B cell (primary cell): Measurements from ENCODE around the gene TBCC. TPM values are rescaled to one million over a fixed set of nuclear protein-coding genes. Genes with fewer than 3 reads are reported as not detected.
A peak's percentile ranks its signal among the peaks of the same experiment; 100 is the strongest.

Source experiments
- ATAC-seq: fragments of 200-7000 bp; cut with Tn5 transposase; one replicate; pipeline ENCODE4 v1.10.0; 2021; ENCODE audit warnings: low read depth, mild to moderate bottlenecking, moderate number of reproducible peaks, moderate library complexity
- CTCF ChIA-PET: fragments of 350-600 bp; sonication (Branson Sonifier 250); formaldehyde crosslinking; loops from one replicate; lab custom pipeline; 2021; ENCODE audit warnings: antibody characterized with exemption, inconsistent platforms; lab: Charles Lee
- POLR2A ChIA-PET: fragments of 350-600 bp; sonication (Branson Sonifier 250); formaldehyde crosslinking; loops from one replicate; lab custom pipeline; 2021; ENCODE audit warnings: antibody characterized with exemption; lab: Charles Lee
- DNase-seq: peaks from one replicate; pipeline ENCODE4 v3.0.0; 2013
- H2AFZ ChIP-seq: 2 replicates; pipeline ENCODE4 v1.6.1; 2012; ENCODE audit warnings: mild to moderate bottlenecking, low read depth, low read length; ENCODE audit not compliant: insufficient read depth, poor library complexity, severe bottlenecking
- H3K27ac ChIP-seq, 2 donors: 1 replicate in 1 of 2; 2 replicates in 1 of 2; pipeline ENCODE4 v1.5.1; 2012 to 2013; ENCODE audit warnings: low read length in 2 of 2, mild to moderate bottlenecking in 2 of 2, moderate library complexity in 1 of 2
- H3K27me3 ChIP-seq, 4 experiments: fragments of 200-600 bp in 1 of 4; sonication (generic) in 1 of 4; replicated peaks in 1 of 4; 1 replicate in 2 of 4; 2 replicates in 2 of 4; pipeline versions ENCODE4 v1.6.1 to v1.7.0; 2013 to 2016; ENCODE audit warnings: low read length in 3 of 4, mild to moderate bottlenecking in 2 of 4, mixed read lengths in 1 of 4, moderate library complexity in 1 of 4; ENCODE audit not compliant: insufficient read depth in 4 of 4, control insufficient read depth in 3 of 4; ENCODE audit errors: control extremely low read depth in 1 of 4
- H3K36me3 ChIP-seq, 2 experiments: replicated peaks in 1 of 2; 1 replicate in 1 of 2; 2 replicates in 1 of 2; pipeline versions ENCODE4 v1.6.1 to v1.7.1; 2013; ENCODE audit warnings: low read length in 1 of 2; ENCODE audit not compliant: insufficient read depth in 2 of 2, control insufficient read depth in 1 of 2; ENCODE audit errors: control extremely low read depth in 1 of 2, extremely low read depth in 1 of 2
- H3K4me1 ChIP-seq, 2 donors: fragments of 200-600 bp in 1 of 2; sonication (generic) in 1 of 2; 1 replicate in 1 of 2; 2 replicates in 1 of 2; pipeline versions ENCODE4 v1.5.1 to v1.6.1; 2013 to 2017; ENCODE audit warnings: low read length in 2 of 2; ENCODE audit not compliant: control insufficient read depth in 2 of 2, insufficient read depth in 2 of 2
- H3K4me2 ChIP-seq: replicated peaks from 2 replicates; pipeline ENCODE3; 2012; ENCODE audit warnings: mild to moderate bottlenecking, low read depth, low read length; ENCODE audit not compliant: poor library complexity, severe bottlenecking
- H3K4me3 ChIP-seq, 5 experiments: fragments of 200-600 bp in 1 of 5; sonication (generic) in 1 of 5; 1 replicate in 3 of 5; 2 replicates in 2 of 5; pipeline versions ENCODE4 v1.5.1 to v1.7.0; 2011 to 2016; ENCODE audit warnings: low read length in 4 of 5, mild to moderate bottlenecking in 4 of 5, low read depth in 2 of 5, control low read depth in 1 of 5, moderate library complexity in 1 of 5; ENCODE audit not compliant: insufficient read depth in 1 of 5; ENCODE audit errors: control extremely low read depth in 1 of 5, extremely low read depth in 1 of 5
- H3K79me2 ChIP-seq: fragments of 200-600 bp; sonication (generic); one replicate; pipeline ENCODE4 v1.6.0; 2016; ENCODE audit warnings: low read length; ENCODE audit not compliant: control insufficient read depth, insufficient read depth
- H3K9ac ChIP-seq: fragments of 200-600 bp; sonication (generic); 2 replicates; pipeline ENCODE4 v1.6.1; 2017; ENCODE audit warnings: mild to moderate bottlenecking, low read length, moderate library complexity
- H3K9me3 ChIP-seq, 3 donors: one replicate each; pipeline versions ENCODE4 v1.6.1 to v1.7.1; 2013; ENCODE audit warnings: low read length in 2 of 3; ENCODE audit not compliant: control insufficient read depth in 2 of 3, insufficient read depth in 1 of 3; ENCODE audit errors: control extremely low read depth in 1 of 3
- H4K20me1 ChIP-seq: 2 replicates; pipeline ENCODE4 v1.6.0; 2012; ENCODE audit warnings: mild to moderate bottlenecking, low read length; ENCODE audit not compliant: insufficient read depth, control insufficient read depth, poor library complexity, severe bottlenecking
- H3K27ac Mint-ChIP-seq: one replicate; pipeline ENCODE4 v1.8.0; 2021; ENCODE audit warnings: mixed read lengths
- H3K27me3 Mint-ChIP-seq: one replicate; pipeline ENCODE4 v1.8.0; 2021; ENCODE audit warnings: mixed read lengths
- H3K4me1 Mint-ChIP-seq: one replicate; pipeline ENCODE4 v1.8.0; 2021; ENCODE audit warnings: mixed read lengths
- H3K4me3 Mint-ChIP-seq: one replicate; pipeline ENCODE4 v1.8.0; 2021; ENCODE audit warnings: mixed read lengths
- H3K9me3 Mint-ChIP-seq: one replicate; pipeline ENCODE4 v1.8.0; 2022; ENCODE audit warnings: mixed read lengths; ENCODE audit not compliant: insufficient read depth
- EZH2 ChIP-seq: IDR thresholded peaks from 2 replicates; pipeline ENCODE4 v1.6.1; 2012; ENCODE audit warnings: borderline replicate concordance, low read depth, mild to moderate bottlenecking, moderate library complexity, low read length; ENCODE audit not compliant: insufficient read depth, poor library complexity, severe bottlenecking
- WGBS: methylation state at CpG from one replicate; pipeline ENCODE4 v1.1.5; 2013; ENCODE audit warnings: missing lambda C conversion rate; ENCODE audit not compliant: insufficient coverage; 5-methylcytosine and 5-hydroxymethylcytosine counted together
- intact Hi-C: fragments of 100-400 bp; cut with micrococcal nuclease; formaldehyde crosslinking; loops from one replicate; pipeline ENCODE4 v1.10.0; 2022
- polyA plus RNA-seq: library from polyadenylated mRNA; depleted of rRNA; stranded (reverse); fragments of >200 nt; gene quantifications from 2 replicates; pipeline ENCODE4 v1.2.3, GENCODE V29; 2012
- total RNA-seq, 2 donors: library from RNA; stranded (reverse); fragments of 120-200 nt in 1 of 2; gene quantifications; 1 replicate in 1 of 2; 2 replicates in 1 of 2; pipeline versions ENCODE4 v1.2.3 to v1.2.4, GENCODE V29; 2013 to 2022
- TF ChIP-seq, protein P1 (sequence below): fragments of 200-600 bp; IDR thresholded peaks from one replicate; pipeline ENCODE4 v1.8.0; 2022; ENCODE audit warnings: antibody characterized with exemption, mild to moderate bottlenecking

Gene TBCC
- total and polyA plus RNA-seq, 2 donors (not counting 1 experiment from before 2014, with no cell fraction given): 35.7 to 55.7 TPM

DNA sequence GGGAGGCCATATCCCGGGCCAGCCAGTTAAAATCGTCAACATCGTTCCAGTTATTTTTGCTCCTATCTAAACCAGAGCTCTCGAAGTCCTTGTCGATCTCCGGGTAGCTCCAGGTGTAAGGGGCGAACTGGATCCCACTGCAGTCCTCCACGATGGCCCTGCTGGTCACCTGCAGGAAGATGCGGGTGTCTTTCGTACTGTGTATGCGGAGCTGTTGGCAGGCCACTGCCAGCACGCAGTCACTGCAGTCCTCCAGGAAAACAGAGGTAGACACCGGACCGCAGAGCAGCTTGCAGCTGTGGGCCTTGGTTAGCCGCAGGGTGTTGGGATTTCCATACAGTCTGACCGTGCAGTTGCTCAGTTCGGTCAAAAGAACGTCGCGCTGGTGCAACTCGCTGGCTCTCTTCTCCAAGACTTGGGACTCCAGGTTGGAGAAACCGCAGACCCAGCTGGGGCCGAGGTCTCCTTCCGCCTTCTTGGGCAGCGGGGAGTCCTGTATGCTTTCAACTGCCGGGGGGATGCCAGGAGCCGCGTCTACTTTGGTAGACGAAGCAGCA lies 742 bp downstream of the TBCC start:
- H2AFZ ChIP-seq: peak overlapping the region; percentile 93

More for the DNA sequence above, 742 bp downstream of the TBCC start:
- Histone ChIP-seq H3K4me3 (peak overlapping the region; percentile 81 to 100 (median 90)), H3K27me3 (no peaks in the 10 kb centered on the region), H3K9me3 (peaks cover 0 to 23% (median 0%) of the 10 kb centered on the region in 3 donors), H3K79me2 (peaks cover 45% of the 10 kb centered on the region), H3K9ac (peak overlapping the region; percentile 98), H3K27ac (peak overlapping the region; percentile 78 to 91), H3K4me1 (peaks cover 21 to 28% of the 10 kb centered on the region in 2 donors), H3K4me2 (peak overlapping the region; percentile 78), H4K20me1 (peaks cover 22% of the 10 kb centered on the region), H3K36me3 (no peaks in the 10 kb centered on the region)
- Mint-ChIP-seq H3K4me3 (peak overlapping the region; percentile 100), H3K9me3 (no peaks in the 10 kb centered on the region), H3K27ac (peak overlapping the region; percentile 46), H3K4me1 (peaks cover 35% of the 10 kb centered on the region), H3K27me3 (no peaks in the 10 kb centered on the region)
- intact Hi-C loops: loop anchor here (5.0 kb wide), 1 partner anchor 528 kb away; the partner anchor contains the start of gene MRPS10
- ATAC-seq: no peak
- no peak for TF ChIP-seq EZH2
- TF ChIP-seq, protein P1, sequence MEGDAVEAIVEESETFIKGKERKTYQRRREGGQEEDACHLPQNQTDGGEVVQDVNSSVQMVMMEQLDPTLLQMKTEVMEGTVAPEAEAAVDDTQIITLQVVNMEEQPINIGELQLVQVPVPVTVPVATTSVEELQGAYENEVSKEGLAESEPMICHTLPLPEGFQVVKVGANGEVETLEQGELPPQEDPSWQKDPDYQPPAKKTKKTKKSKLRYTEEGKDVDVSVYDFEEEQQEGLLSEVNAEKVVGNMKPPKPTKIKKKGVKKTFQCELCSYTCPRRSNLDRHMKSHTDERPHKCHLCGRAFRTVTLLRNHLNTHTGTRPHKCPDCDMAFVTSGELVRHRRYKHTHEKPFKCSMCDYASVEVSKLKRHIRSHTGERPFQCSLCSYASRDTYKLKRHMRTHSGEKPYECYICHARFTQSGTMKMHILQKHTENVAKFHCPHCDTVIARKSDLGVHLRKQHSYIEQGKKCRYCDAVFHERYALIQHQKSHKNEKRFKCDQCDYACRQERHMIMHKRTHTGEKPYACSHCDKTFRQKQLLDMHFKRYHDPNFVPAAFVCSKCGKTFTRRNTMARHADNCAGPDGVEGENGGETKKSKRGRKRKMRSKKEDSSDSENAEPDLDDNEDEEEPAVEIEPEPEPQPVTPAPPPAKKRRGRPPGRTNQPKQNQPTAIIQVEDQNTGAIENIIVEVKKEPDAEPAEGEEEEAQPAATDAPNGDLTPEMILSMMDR: no peak
- whole genome bisulfite sequencing: 2% methylated on average over 29 of the region's 29 CpGs
- ChIA-PET POLR2A (interaction anchor here (0.7 to 8.2 kb wide), 16 partner anchors 11 to 696 kb away, joined by 3 to 426 read pairs (median 14); partner anchors contain the start of genes BICRAL, CNPY3, CUL7 and KLC4), CTCF (interaction anchor here (0.5 to 3.9 kb wide), 9 partner anchors 18 to 185 kb away, joined by 3 to 29 read pairs (median 5); partner anchors contain the start of genes BICRAL, CNPY3 and RPL7L1)
- DNase-seq: no peak
